GM21723 (cell line): ENCODE measurements around the gene KDSR.
A peak's percentile ranks its signal among the peaks of the same experiment; 100 is the strongest.

ENCODE experiments used
- ATAC-seq: cut with Tn5 transposase; IDR thresholded peaks from one replicate; pipeline ENCODE4 v1.9.1; 2021; ENCODE audit warnings: mild to moderate bottlenecking, moderate library complexity; ENCODE audit not compliant: unreplicated experiment

The KDSR gene

GRCh38 chr18:63307551-63308200, 59.3 kb downstream of the KDSR start:
- ATAC-seq = no peak

GRCh38 chr18:63306819-63307550, 60.0 kb downstream of the KDSR start:
- ATAC-seq = no peak

GRCh38 chr18:63306249-63306648, 60.8 kb downstream of the KDSR start:
- ATAC-seq = no peak

- no peak for ATAC-seq
These were observed 63.5 kb downstream of the KDSR start for GRCh38 chr18:63303547-63303946.

GRCh38 chr18:63302636-63303405, 64.2 kb downstream of the KDSR start:
- ATAC-seq = no peak

- ATAC-seq = no peak
These were observed 64.8 kb downstream of the KDSR start for GRCh38 chr18:63302220-63302619.

- ATAC-seq = no peak
These were observed 65.6 kb downstream of the KDSR start for GRCh38 chr18:63301434-63301833.

GRCh38 chr18:63299837-63300745, 66.9 kb downstream of the KDSR start:
- peak; percentile 59 for ATAC-seq

GRCh38 chr18:63298400-63299365, 68.3 kb downstream of the KDSR start:
- ATAC-seq = no peak

- ATAC-seq = no peak
These were observed 69.2 kb downstream of the KDSR start for GRCh38 chr18:63297687-63298399.

GRCh38 chr18:63293935-63294334, 73.1 kb downstream of the KDSR start:
- ATAC-seq = no peak

GRCh38 chr18:63292831-63293683, 73.9 kb downstream of the KDSR start:
- ATAC-seq = peak; percentile 65

- ATAC-seq = no peak
These were observed 75.7 kb downstream of the KDSR start for GRCh38 chr18:63291278-63291677.

GRCh38 chr18:63290821-63291200, 76.2 kb downstream of the KDSR start:
- ATAC-seq = no peak

- no peak for ATAC-seq
These were observed 76.7 kb downstream of the KDSR start for GRCh38 chr18:63290166-63290820.

GRCh38 chr18:63288311-63288710, 78.7 kb downstream of the KDSR start:
- ATAC-seq = no peak

- no peak for ATAC-seq
These were observed 79.2 kb downstream of the KDSR start for GRCh38 chr18:63287691-63288220.
